Testis (tissue), 3 donors: ENCODE measurements around the gene WDFY2. TPM values are rescaled to one million over a fixed set of nuclear protein-coding genes. Genes with fewer than 3 reads are reported as not detected.

ENCODE experiments used
- DNase-seq: peaks from one replicate; pipeline ENCODE4 v3.0.0-alpha.2; 2019
- H3K27ac ChIP-seq, 2 donors: fragments of 200-600 bp; sonication (generic); one replicate each; pipeline ENCODE4 v1.5.1; 2019
- H3K27me3 ChIP-seq: fragments of 200-600 bp; sonication (generic); one replicate; pipeline ENCODE4 v1.5.1; 2019
- H3K36me3 ChIP-seq: fragments of 200-600 bp; sonication (generic); one replicate; pipeline ENCODE4 v1.5.1; 2017; ENCODE audit warnings: low read depth; ENCODE audit errors: missing control alignments
- H3K4me1 ChIP-seq: fragments of 200-600 bp; sonication (generic); one replicate; pipeline ENCODE4 v1.5.1; 2019
- H3K4me3 ChIP-seq, 2 donors: fragments of 200-600 bp; sonication (generic); one replicate each; pipeline ENCODE4 v1.5.1; 2017 to 2019
- H3K9me3 ChIP-seq: fragments of 200-600 bp; sonication (generic); one replicate; pipeline ENCODE4 v1.5.1; 2017
- CTCF ChIP-seq, 3 experiments: fragments of 450-650 bp in 2 of 3; fragments of 200-600 bp in 1 of 3; sonication (generic) in 1 of 3; IDR thresholded peaks; one replicate each; pipeline ENCODE4 v1.5.1; 2016 to 2019; ENCODE audit warnings: antibody characterized with exemption in 3 of 3, mild to moderate bottlenecking in 2 of 3, moderate library complexity in 1 of 3
- POLR2A ChIP-seq: fragments of 450-650 bp; IDR thresholded peaks from one replicate; pipeline ENCODE4 v1.6.1; 2017; ENCODE audit warnings: antibody characterized with exemption, mild to moderate bottlenecking, moderate library complexity
- WGBS, 2 donors: methylation state at CpG; one replicate each; pipeline ENCODE4 v1.1.5; 2018; 5-methylcytosine and 5-hydroxymethylcytosine counted together
- intact Hi-C: fragments of 100-400 bp; cut with DNase I; formaldehyde crosslinking; loops from one replicate; pipeline ENCODE4 v1.15.1; 2023; ENCODE audit warnings: low total_unique reads
- polyA plus RNA-seq: library from polyadenylated mRNA; stranded (reverse); fragments of 350-450 nt; fragmentation: Illumina TruSeq; extraction: RNeasy Lipid Tissue Mini Kit (QIAGEN cat#74804); gene quantifications from one replicate; pipeline ENCODE4 v1.2.3, GENCODE V29; 2014; ENCODE audit warnings: low read depth, low replicate concordance; ENCODE audit not compliant: insufficient read depth
- total RNA-seq, 2 donors: library from RNA; depleted of rRNA; stranded (reverse); fragments of >200 nt; gene quantifications; one replicate each; pipeline ENCODE4 v1.2.3, GENCODE V29; 2016

Gene WDFY2
- total and polyA plus RNA-seq, 3 donors from 2014 or later = 17.1 to 45.8 (median 36.1) TPM

- no peaks in the 10 kb centered on the region for H3K9me3 ChIP-seq
- no peaks in the 10 kb centered on the region for H3K36me3 ChIP-seq
- no peak overlapping the region for H3K27ac ChIP-seq
- intact Hi-C loops = loop anchor here (5.0 kb wide), 1 partner anchor 1999 kb away; no protein-coding TSS in a partner anchor
- no peak for TF ChIP-seq CTCF (IDR thresholded peaks at IDR 0.05)
- no peak for TF ChIP-seq POLR2A
- DNase-seq = no peak
- no peak overlapping the region for H3K4me3 ChIP-seq
- H3K4me1 ChIP-seq = peaks cover 1% of the 10 kb centered on the region
- H3K27me3 ChIP-seq = no peaks in the 10 kb centered on the region
- 80 to 86% methylated on average over 7 of the region's 7 CpGs for WGBS, 2 donors
Observed at GRCh38 chr13:51796546-51796945, 212.3 kb downstream of the WDFY2 start.

GRCh38 chr13:51797664-51798488, 213.6 kb downstream of the WDFY2 start:
- H3K27ac ChIP-seq = no peak overlapping the region
- intact Hi-C loops = loop anchor here (5.0 kb wide), 1 partner anchor 2001 kb away; no protein-coding TSS in a partner anchor
- no peaks in the 10 kb centered on the region for H3K9me3 ChIP-seq
- no peaks in the 10 kb centered on the region for H3K36me3 ChIP-seq
- TF ChIP-seq CTCF (IDR thresholded peaks at IDR 0.05) (peak in 2 of 3 experiments; percentile 26 to 31), POLR2A (no peak)
- peaks cover 13% of the 10 kb centered on the region for H3K4me1 ChIP-seq
- no peaks in the 10 kb centered on the region for H3K27me3 ChIP-seq
- no peak overlapping the region for H3K4me3 ChIP-seq
- DNase-seq = peak; percentile 69
- WGBS, 2 donors = 80 to 81% methylated on average over 11 to 12 of the region's 12 CpGs

- 89 to 90% methylated on average over 4 to 12 of the region's 12 CpGs for WGBS, 2 donors
- Histone ChIP-seq H3K4me1 (peaks cover 20% of the 10 kb centered on the region), H3K9me3 (no peaks in the 10 kb centered on the region), H3K4me3 (no peak overlapping the region), H3K36me3 (no peaks in the 10 kb centered on the region), H3K27me3 (no peaks in the 10 kb centered on the region), H3K27ac (no peak overlapping the region)
- DNase-seq = no peak
- intact Hi-C loops = loop anchor here (5.0 kb wide), 1 partner anchor 2002 kb away; no protein-coding TSS in a partner anchor
- TF ChIP-seq CTCF (IDR thresholded peaks at IDR 0.05) (no peak), POLR2A (no peak)
Observed at GRCh38 chr13:51799261-51799660, 215.0 kb downstream of the WDFY2 start.

- intact Hi-C loops = loop anchor here (5.0 kb wide), 1 partner anchor 348 kb away; the partner anchor contains the start of gene INTS6
- no peak overlapping the region for H3K27ac ChIP-seq
Observed at GRCh38 chr13:51800486-51800885, 216.2 kb downstream of the WDFY2 start.

More at GRCh38 chr13:51800486-51800885, 216.2 kb downstream of the WDFY2 start:
- Histone ChIP-seq H3K9me3 (no peaks in the 10 kb centered on the region), H3K36me3 (no peaks in the 10 kb centered on the region), H3K27me3 (no peaks in the 10 kb centered on the region), H3K4me1 (peaks cover 30% of the 10 kb centered on the region), H3K4me3 (no peak overlapping the region)
- WGBS, 2 donors = 88 to 96% methylated on average over 5 of the region's 5 CpGs
- no peak for DNase-seq
- TF ChIP-seq CTCF (IDR thresholded peaks at IDR 0.05) = no peak
- TF ChIP-seq POLR2A = no peak
